GM19099 (cell line): Measurements from ENCODE around the gene SKIC8.

Source experiments
- POLR2A ChIP-seq: IDR thresholded peaks from 3 replicates; pipeline ENCODE4 v1.6.1; 2011; ENCODE audit warnings: low read depth; ENCODE audit not compliant: insufficient read length; ENCODE audit errors: extremely low read depth

SKIC8 gene

DNA sequence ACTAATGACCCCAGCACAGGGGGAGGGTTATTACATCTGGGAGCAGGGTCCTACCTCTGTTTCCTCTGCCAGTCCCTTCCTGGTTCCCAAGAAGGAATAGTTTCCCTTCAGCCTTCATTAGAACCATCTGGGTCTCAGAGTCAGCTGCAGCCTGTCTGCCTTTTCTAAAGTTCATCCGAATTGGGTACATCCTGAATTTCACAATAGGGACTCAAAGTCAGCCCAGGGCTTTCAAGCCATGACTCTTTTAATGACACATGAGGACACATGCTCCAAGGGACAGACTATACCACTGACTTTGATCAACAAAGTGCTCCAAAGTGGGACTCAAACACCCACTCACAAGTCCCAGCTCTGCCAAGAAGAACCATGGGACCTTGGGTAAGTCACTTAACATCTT lies 28.1 kb upstream of the SKIC8 start:
- TF ChIP-seq POLR2A, result no peak

DNA sequence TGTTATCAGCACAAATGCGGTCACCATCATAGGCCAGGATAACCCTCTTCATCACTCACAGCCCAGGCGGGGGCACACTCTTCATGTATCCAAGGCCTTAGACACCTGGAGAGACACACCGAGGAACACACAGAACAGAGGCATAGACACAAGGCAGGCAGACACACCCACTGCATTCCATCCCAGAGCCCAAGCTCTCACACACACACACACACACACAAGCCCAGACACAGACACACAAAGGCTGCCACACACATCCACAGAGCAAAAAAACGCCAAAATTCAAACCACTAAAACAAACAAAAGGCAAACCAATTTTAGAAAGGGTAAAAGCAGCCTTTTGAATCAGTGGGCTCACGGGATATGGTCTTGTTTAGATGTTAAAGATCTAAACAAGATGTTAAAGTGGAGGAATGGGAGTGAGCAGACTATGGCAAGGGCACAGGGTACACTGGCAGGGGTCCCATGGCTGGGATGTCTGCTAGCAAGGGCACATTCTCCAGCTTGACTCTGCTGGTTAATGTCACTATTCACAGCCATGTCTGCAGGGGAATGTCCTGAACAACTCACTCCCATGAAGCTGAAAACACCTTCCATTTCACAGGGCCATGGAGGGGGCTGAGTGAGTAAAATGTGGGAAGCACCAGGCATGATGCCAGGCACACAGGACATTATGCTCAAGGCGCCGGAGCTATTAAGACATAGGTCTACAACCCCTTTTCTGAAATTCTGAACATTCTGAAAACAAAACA lies 25.9 kb upstream of the SKIC8 start:
- TF ChIP-seq POLR2A, result no peak

DNA sequence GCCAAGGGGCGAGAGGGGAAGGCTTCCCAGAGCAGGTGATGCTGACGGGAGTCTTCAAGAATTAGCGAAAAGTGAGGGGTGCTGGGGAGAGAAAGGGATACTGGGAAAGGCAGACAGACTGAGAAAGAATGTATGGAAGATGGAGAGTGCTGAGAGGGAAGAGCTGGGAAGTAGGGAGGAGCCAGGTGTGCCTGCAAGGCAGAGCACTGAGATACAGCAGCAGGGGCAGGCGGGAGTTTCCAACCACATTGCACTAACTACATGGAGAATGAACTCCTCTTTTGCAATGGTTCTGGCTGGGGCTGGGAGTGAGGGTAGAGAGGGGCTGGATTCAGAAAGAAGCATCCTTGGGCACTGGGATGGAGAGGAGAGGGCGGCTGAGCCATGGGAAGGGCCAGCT lies 24.7 kb upstream of the SKIC8 start:
- TF ChIP-seq POLR2A, result no peak

DNA sequence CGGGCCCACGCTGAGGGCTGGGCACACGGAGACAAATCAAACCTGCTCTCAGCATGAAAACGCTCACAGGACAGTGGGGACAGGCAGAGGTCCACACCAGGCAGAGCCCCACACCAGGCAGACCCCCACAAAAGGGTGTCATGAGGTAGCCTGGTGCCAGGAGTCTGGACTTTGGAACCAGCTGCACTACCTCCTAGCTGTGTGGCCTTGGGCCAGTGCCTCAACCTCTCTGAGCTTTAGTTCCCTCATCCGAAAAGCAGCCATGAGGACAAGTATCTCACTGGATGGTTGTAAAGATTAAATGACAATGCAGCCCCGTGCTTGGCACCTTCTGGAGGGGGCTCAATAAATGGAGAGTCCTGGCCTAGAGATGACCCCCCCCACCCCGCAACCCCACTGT lies 24.3 kb upstream of the SKIC8 start:
- TF ChIP-seq POLR2A, result no peak

DNA sequence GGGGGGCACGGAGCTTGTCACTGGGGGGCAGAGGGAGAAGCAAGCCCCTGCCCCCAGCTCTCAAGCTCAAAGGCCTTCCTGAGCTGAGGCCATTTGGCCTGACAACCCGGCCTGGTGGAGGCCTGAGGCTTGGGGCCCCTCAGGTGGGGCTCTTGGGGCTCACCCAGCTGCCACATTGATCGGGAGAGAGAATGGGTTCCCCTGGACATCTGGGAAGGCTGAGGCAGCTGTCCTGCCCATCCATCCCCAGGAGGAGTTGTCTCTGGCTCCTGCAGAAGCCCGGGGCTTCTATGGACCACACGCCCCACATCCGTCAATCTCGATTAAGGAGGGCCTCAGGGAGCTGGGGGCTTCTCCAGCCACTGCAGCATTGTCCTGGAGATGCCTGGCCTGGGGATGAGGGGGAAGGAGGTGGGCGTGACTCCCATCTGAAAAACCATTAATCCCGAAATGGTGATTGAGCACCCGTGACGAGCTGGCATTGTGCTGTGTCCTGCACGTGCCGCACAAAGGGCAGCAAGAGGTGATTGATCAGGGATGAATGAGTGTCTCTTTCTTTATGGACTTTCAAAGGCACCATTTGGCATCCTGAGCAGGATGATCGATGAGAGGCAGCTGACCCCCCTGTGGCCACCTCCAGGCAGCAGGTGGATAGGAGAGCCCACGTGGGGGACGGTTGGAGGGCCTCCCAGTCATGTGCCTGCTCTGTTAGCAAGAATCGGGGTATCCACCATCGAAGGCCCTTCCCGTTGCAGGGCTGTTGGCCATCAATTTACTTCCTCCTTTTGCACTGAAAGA lies 23.5 kb upstream of the SKIC8 start:
- no peak for TF ChIP-seq POLR2A

DNA sequence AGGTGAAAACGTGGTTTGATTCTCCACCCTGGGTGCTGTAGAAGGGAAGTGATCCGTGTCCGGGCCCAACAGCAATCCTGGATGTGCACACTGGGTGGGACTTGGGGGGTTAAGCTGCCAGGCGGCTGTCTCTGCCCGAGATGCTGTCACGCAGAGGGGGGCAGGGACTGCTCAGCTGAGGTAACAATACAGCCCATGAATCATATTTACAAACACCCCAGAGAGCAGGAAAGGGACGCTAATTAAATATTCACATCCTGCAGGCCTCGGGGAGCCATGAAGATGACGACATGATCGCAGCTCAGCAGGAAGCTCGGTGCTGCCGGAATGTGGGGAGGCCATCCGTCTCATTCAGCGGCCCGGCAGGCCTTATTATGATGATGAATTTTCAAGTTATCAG lies 22.8 kb upstream of the SKIC8 start:
- no peak for TF ChIP-seq POLR2A

DNA sequence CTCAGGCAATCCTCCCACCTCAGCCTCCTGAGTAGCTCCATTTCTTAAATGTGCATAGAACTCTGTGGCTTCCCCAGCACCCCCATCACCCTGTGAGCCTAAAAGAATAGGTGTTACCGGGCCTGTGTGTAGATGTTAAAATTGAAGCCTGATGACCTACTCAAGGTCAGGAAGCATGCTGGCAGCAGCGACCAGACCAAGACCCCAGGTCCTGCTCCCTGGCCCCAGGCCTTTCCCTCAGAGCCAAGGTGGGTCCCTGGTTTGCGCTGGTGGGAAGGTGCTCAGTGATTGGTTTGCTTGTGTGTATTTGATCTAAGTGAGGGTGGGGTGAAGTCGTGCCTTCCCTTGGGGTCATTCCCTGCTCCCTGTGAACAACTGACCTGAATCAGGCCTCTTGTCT lies 22.4 kb upstream of the SKIC8 start:
- no peak for TF ChIP-seq POLR2A

DNA sequence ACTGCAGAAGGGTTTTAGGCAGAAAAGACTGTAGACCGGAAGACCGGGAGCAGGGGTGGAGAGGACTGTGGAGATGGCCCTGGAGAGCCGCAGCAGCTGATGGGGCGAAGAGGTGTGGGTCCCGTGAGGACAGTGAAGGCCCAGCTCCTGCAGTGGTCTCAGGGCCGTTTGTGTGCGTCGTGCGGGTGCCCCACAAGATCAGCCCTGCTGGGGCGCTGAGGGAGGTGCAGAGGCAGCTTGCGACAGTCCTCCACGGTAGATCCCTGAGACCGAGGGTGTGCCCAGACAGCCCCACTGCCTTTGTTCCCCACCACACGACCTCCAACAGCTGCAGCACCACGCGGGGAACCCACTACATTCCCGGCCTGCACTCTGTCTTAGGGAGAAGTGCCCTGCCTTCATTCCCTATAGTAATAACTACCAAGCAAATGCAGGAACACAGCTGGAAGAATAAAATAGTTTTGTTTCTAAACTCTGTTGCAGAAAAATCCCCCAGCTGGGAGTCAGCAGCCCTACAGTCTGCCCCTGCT lies 21.7 kb upstream of the SKIC8 start:
- no peak for TF ChIP-seq POLR2A

DNA sequence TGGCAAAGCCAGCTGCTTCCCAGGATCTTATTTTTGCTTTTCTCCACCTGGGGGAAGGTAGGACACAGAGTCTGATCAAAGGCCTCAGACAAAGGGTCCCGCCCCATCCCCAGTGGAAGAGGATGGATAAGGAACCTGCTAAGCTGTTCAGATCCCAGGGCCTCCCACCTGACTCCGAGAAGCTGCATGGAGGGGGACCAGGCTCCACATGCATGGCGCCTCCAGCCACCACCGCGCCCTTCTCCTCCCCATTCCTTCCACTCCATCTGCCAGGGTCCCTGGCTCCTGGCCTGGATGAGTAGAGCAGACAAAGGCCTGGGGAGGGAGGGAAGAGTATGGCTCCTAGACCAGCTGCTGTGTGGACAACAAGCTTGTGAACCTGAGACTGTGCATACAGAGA lies 20.8 kb upstream of the SKIC8 start:
- TF ChIP-seq POLR2A, result no peak

DNA sequence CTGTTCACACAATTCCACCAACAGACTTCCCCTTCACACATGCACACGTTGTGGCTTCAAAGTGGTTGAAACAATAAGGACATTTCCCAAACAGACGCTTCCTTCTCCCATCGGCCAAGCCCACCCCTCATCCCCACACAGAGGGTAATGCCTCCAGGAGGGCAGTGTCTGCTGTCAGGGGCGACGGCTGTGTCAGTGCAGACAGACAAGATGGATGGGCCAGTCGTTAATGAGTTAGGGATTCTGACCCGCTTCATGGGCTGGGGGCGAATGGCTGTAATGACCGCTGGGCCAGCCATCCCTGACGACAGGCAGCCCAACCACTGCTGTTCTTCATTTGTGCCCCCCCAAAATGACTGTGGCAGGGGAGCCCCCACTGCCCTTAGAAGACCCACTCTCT lies 20.2 kb upstream of the SKIC8 start:
- no peak for TF ChIP-seq POLR2A

DNA sequence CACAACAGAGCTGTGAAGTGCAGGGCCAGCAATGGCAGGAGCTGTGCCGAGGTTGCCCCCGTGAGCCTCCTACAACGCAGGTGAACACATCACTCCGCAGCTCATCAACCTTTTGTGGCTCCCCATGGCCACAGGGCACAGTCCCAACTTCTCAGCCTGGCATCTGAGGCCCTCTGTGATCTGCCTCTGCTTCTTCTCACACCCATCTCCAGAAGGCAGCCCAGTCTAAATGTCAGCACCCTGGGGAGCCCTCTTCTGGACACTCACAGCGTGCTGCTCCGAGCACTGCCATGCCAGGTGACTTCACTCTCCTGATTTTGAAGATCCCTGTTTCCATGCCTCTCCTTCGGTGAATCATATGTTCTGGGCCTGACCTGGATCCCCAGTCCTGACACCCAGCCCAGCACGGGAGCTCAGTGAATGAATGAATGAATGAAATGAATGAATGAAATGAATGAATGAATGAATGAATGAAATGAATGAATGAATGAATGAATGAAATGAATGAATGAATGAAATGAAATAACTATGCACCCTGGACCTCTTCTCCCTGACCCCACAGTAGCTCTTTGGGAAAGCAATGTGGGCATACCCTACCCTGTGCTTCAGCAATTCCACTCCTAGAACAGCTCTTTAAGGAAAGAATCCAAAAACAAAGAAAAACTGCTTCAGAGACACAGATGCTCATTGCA lies 17.9 kb upstream of the SKIC8 start:
- TF ChIP-seq POLR2A, result no peak

DNA sequence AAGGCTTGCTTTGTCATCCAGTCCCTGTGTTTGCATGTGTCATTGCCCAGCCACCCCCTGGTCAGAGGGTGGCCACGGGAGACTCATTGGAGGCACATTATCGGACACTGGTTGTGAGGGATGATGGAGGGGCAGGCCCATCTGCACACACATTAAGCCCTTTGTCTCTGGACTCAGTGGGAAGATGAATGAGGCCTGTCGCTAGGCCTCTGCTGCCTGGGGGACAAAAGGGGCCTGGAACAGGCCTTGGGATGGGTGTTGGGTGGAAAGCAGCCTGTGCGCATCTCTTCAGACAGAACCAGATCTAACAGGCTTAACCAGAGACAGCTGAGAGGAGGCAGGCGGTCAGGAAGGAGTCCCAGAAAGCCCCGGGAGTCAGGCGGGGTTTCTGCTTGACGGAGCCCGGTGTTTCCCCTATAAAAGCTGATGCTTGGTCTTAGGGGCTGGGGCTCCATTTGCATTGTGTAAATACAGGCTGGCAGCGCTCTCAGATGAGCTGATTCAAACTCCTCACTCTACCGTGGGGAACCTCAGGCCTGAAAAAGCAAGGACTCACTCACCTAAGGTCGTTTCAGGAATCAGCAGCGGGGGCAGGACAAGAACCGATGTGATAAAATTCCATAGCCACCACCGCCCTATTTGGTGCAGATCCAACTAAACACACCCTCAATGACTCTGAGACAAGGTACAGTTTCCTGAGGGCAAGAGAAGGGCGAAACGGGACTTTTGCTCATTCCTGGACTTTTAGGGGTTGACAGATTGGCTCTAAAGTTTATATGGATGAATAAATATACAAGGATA lies 17.1 kb upstream of the SKIC8 start:
- TF ChIP-seq POLR2A, result peak; percentile 25

DNA sequence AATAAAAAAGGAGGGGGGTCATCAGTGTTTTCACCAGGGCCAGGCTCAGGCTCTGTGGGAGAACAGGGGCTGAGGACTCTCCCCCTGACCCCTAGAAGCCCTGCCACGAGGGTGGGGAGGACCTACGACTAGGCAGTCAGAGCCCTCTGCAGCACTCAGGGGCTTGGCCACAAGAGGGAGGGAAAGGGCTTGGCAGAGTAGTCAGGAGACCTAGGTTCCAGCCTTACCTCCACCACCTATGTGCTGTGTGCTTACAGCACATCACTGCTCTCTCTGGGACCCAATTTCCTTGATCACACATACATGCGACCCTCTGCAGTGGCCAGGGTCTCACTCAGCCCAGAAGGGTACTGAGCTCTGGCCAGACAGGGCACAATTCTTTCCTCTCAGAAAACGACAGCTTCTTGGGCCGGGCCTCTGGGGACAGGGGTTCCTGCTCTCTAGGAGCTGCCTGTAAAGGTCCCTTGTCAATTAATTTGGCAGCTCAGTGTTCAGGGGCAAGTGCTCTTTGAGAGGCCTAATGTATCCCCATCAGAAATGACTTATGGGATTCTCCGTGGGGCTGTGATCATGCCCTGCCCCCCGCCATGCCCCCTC lies 16.4 kb upstream of the SKIC8 start:
- no peak for TF ChIP-seq POLR2A

DNA sequence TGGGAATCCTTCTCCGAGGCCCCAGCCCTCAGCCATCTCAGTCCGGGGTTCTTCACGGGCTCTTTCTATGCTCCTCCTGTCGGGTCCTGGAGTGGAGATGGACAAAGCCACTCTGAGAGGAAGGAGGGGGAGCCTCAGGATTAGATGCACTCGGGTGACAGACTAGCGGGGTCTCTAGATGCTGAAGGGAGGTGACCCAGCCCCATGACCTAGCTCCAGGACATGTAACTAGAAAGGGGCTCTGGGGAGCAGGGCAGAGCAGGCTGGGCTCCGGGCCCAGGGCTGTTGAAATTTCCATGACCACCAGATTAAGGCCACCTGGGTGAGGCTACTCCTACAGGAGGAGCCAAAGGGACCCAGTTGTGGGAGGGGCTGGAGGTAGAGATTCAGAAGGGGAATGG lies 14.8 kb upstream of the SKIC8 start:
- TF ChIP-seq POLR2A, result no peak
